Sigmoid colon (tissue), 4 donors: ENCODE data around the gene ERMP1.

Source experiments
- EP300 ChIP-seq, 4 donors: sonication (generic); formaldehyde crosslinking; IDR thresholded peaks; one replicate each; pipeline ENCODE4 v1.6.1; 2017; ENCODE audit warnings: antibody characterized with exemption in 4 of 4
- POLR2A ChIP-seq, 2 donors: fragments of 450-650 bp; IDR thresholded peaks; one replicate each; pipeline ENCODE4 v1.6.1; 2016; ENCODE audit warnings: antibody characterized with exemption in 2 of 2, mild to moderate bottlenecking in 2 of 2, moderate library complexity in 2 of 2
- POLR2AphosphoS5 ChIP-seq, 4 donors: sonication (generic); formaldehyde crosslinking; IDR thresholded peaks; one replicate each; pipeline ENCODE4 v1.6.1; 2017; ENCODE audit warnings: antibody characterized with exemption in 4 of 4
- TF ChIP-seq, protein P1 (sequence below), 4 experiments: fragments of 450-650 bp in 3 of 4; fragments of 200-600 bp in 1 of 4; IDR thresholded peaks; one replicate each; pipeline ENCODE4 v1.5.1; 2016 to 2019; ENCODE audit warnings: antibody characterized with exemption in 4 of 4, mild to moderate bottlenecking in 3 of 4, moderate library complexity in 2 of 4

DNA sequence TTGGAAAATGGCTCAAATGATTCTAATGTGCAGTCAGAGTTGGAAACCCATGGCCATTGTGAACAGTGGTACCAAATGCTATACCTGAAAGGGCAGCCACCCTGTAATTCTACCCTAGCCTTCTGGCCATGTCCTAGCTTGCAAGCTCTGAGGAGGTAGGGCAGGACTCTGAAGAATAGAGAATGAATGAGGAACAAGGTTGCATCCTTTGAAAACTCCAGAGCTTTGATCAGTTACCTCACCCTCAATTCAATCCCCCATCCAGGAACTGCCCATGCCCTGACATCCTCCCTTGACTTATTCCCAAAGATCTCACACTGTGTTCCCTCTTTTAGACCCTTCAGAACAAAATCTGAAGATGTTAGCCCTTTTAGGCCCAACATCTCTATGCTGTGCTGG lies 17.8 kb upstream of the ERMP1 start:
- TF ChIP-seq, protein P1, sequence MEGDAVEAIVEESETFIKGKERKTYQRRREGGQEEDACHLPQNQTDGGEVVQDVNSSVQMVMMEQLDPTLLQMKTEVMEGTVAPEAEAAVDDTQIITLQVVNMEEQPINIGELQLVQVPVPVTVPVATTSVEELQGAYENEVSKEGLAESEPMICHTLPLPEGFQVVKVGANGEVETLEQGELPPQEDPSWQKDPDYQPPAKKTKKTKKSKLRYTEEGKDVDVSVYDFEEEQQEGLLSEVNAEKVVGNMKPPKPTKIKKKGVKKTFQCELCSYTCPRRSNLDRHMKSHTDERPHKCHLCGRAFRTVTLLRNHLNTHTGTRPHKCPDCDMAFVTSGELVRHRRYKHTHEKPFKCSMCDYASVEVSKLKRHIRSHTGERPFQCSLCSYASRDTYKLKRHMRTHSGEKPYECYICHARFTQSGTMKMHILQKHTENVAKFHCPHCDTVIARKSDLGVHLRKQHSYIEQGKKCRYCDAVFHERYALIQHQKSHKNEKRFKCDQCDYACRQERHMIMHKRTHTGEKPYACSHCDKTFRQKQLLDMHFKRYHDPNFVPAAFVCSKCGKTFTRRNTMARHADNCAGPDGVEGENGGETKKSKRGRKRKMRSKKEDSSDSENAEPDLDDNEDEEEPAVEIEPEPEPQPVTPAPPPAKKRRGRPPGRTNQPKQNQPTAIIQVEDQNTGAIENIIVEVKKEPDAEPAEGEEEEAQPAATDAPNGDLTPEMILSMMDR (IDR thresholded peaks at IDR 0.05) = no peak
- TF ChIP-seq POLR2AphosphoS5 (IDR thresholded peaks at IDR 0.05) (no peak), EP300 (IDR thresholded peaks at IDR 0.05) (no peak), POLR2A (IDR thresholded peaks at IDR 0.05) (no peak)
